Caco-2 (cell line): ENCODE measurements around the gene OTOP1. TPM values are rescaled to one million over a fixed set of nuclear protein-coding genes. Genes with fewer than 3 reads are reported as not detected.

Experiments
- BruUV-seq: library from RNA; stranded (reverse); fragments of 400-500 nt; replicated peaks from 2 replicates; lab custom pipeline; 2021; lab: Mats Ljungman, UMichigan
- CTCF ChIA-PET: fragments of 300-600 bp; sonication (Branson Sonifier 250); formaldehyde crosslinking; loops from one replicate; lab custom pipeline; 2022; ENCODE audit warnings: antibody characterized with exemption; lab: Charles Lee
- POLR2A ChIA-PET: fragments of 300-600 bp; sonication (Branson Sonifier 250); formaldehyde crosslinking; loops from one replicate; lab custom pipeline; 2022; ENCODE audit warnings: antibody characterized with exemption; lab: Charles Lee
- DNase-seq, 2 experiments: peaks; one replicate each; pipeline versions ENCODE4 v3.0.0 to v3.0.0-alpha.2; 2020 to 2022
- H3K27me3 ChIP-seq: replicated peaks from 2 replicates; pipeline ENCODE4 v1.6.0; 2011; ENCODE audit warnings: low read length; ENCODE audit not compliant: control insufficient read depth, insufficient read depth
- H3K36me3 ChIP-seq: 2 replicates; pipeline ENCODE4 v1.5.1; 2011; ENCODE audit warnings: low read length; ENCODE audit not compliant: control insufficient read depth, insufficient read depth
- H3K4me1 ChIP-seq: fragments of 250-450 bp; sonication (Bioruptor Pico); 2 replicates; pipeline ENCODE4 v1.5.1; 2020; ENCODE audit warnings: mild to moderate bottlenecking
- H3K4me3 ChIP-seq: 2 replicates; pipeline ENCODE4 v1.5.1; 2011; ENCODE audit warnings: low read depth, mild to moderate bottlenecking, control low read depth, low read length
- H3K9me3 ChIP-seq: fragments of 250-450 bp; sonication (Bioruptor Pico); 2 replicates; pipeline ENCODE4 v1.5.1; 2020; ENCODE audit warnings: mild to moderate bottlenecking, moderate library complexity
- H3K27ac Mint-ChIP-seq: one replicate; pipeline ENCODE4 v1.8.0; 2022; ENCODE audit warnings: mixed read lengths; ENCODE audit not compliant: unreplicated experiment
- H3K27me3 Mint-ChIP-seq: one replicate; pipeline ENCODE4 v1.8.0; 2022; ENCODE audit warnings: mixed read lengths; ENCODE audit not compliant: insufficient read depth, unreplicated experiment
- H3K36me3 Mint-ChIP-seq: one replicate; pipeline ENCODE4 v1.8.0; 2022; ENCODE audit warnings: mild to moderate bottlenecking, mixed read lengths; ENCODE audit not compliant: insufficient read depth, unreplicated experiment
- H3K4me1 Mint-ChIP-seq: one replicate; pipeline ENCODE4 v1.8.0; 2022; ENCODE audit warnings: low read depth, mixed read lengths; ENCODE audit not compliant: unreplicated experiment
- H3K4me3 Mint-ChIP-seq: one replicate; pipeline ENCODE4 v1.8.0; 2022; ENCODE audit warnings: mild to moderate bottlenecking, moderate library complexity, mixed read lengths; ENCODE audit not compliant: unreplicated experiment
- H3K9me3 Mint-ChIP-seq: one replicate; pipeline ENCODE4 v1.8.0; 2022; ENCODE audit warnings: mixed read lengths; ENCODE audit not compliant: unreplicated experiment
- CTCF ChIP-seq, 2 experiments: fragments of 200-600 bp in 1 of 2; IDR thresholded peaks; 1 replicate in 1 of 2; 2 replicates in 1 of 2; pipeline versions ENCODE4 v1.5.1 to v1.8.0; 2011 to 2022; ENCODE audit warnings: antibody characterized with exemption in 1 of 2, control low read depth in 1 of 2, inconsistent platforms in 1 of 2, low read depth in 1 of 2, low read length in 1 of 2, mild to moderate bottlenecking in 1 of 2, moderate library complexity in 1 of 2; ENCODE audit not compliant: insufficient read depth in 1 of 2, severe bottlenecking in 1 of 2, unreplicated experiment in 1 of 2
- intact Hi-C: fragments of 100-400 bp; cut with micrococcal nuclease; formaldehyde crosslinking; loops from one replicate; pipeline ENCODE4 v1.10.0; 2022; ENCODE audit not compliant: unreplicated experiment
- total RNA-seq: library from RNA; stranded (reverse); gene quantifications from 2 replicates; pipeline ENCODE4 v1.2.3, GENCODE V29; 2022

OTOP1 gene
- total RNA-seq, 1 experiment from 2014 or later, result not detected

GRCh38 chr4:4270529-4270928, 43.8 kb upstream of the OTOP1 start:
- no TSS peak for BruUV-seq
- no peaks in the 10 kb centered on the region for H3K27me3 ChIP-seq
- H3K36me3 Mint-ChIP-seq, result peaks cover 55% of the 10 kb centered on the region
- no peaks in the 10 kb centered on the region for H3K4me1 ChIP-seq
- no peak for TF ChIP-seq CTCF (IDR thresholded peaks at IDR 0.05; ENCODE audit: insufficient read depth in 1 of 2, low read depth in 1 of 2, low read length in 1 of 2, severe bottlenecking in 1 of 2, unreplicated experiment in 1 of 2)
- H3K36me3 ChIP-seq, result no peaks in the 10 kb centered on the region; the same call in 1 of the 2 replicates
- H3K27ac Mint-ChIP-seq, result no peak overlapping the region
- H3K9me3 Mint-ChIP-seq, result no peaks in the 10 kb centered on the region
- H3K9me3 ChIP-seq, result no peaks in the 10 kb centered on the region
- ChIA-PET POLR2A (interaction anchor here (0.6 kb wide), 1 partner anchor 27 kb away, joined by 5 read pairs; no protein-coding TSS in a partner anchor), CTCF (no interaction called here)
- DNase-seq, result no peak
- H3K4me3 ChIP-seq, result no peak overlapping the region
- intact Hi-C loops, result no loop called here
- H3K4me1 Mint-ChIP-seq, result no peaks in the 10 kb centered on the region
- H3K4me3 Mint-ChIP-seq, result no peak overlapping the region
- no peaks in the 10 kb centered on the region for H3K27me3 Mint-ChIP-seq

GRCh38 chr4:4269856-4270255, 43.1 kb upstream of the OTOP1 start:
- Mint-ChIP-seq H3K27me3 (no peaks in the 10 kb centered on the region), H3K9me3 (no peaks in the 10 kb centered on the region), H3K4me1 (no peaks in the 10 kb centered on the region), H3K27ac (no peak overlapping the region), H3K36me3 (peaks cover 53% of the 10 kb centered on the region), H3K4me3 (no peak overlapping the region)
- intact Hi-C loops, result no loop called here
- H3K9me3 ChIP-seq, result no peaks in the 10 kb centered on the region
- no peaks in the 10 kb centered on the region; the same call in 1 of the 2 replicates for H3K36me3 ChIP-seq
- no TSS peak for BruUV-seq
- no peak for TF ChIP-seq CTCF (IDR thresholded peaks at IDR 0.05; ENCODE audit: insufficient read depth in 1 of 2, low read depth in 1 of 2, low read length in 1 of 2, severe bottlenecking in 1 of 2, unreplicated experiment in 1 of 2)
- ChIA-PET CTCF (interaction anchor here (0.7 kb wide), 1 partner anchor 10 kb away, joined by 6 read pairs; no protein-coding TSS in a partner anchor), POLR2A (no interaction called here)
- no peaks in the 10 kb centered on the region for H3K4me1 ChIP-seq
- DNase-seq, result no peak
- no peak overlapping the region for H3K4me3 ChIP-seq
- no peaks in the 10 kb centered on the region for H3K27me3 ChIP-seq

DNA sequence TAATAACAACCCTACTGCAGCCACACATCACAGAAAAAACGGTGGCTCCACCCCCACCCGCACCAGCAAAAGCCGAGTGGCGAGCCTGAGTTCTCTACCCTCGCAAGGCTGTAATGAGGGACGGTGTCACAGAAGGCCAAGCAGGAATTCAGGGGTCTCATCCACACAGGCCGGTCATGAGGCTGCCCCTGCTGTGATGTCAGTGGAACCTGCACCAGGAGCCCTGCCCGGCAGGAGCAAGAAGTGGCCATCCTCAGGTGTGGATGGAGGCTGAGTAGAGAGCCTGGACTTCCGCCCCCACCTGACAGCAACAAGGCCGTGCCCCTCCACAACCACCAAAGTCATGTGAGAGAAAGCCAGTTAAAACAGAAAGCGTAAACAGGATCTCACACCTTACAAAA, 42.6 kb upstream of the OTOP1 start:
- no peaks in the 10 kb centered on the region for H3K27me3 ChIP-seq
- H3K4me3 ChIP-seq, result no peak overlapping the region
- no peaks in the 10 kb centered on the region for H3K4me1 ChIP-seq
- CTCF ChIA-PET, result interaction anchor here (0.7 kb wide), 1 partner anchor 9 kb away, joined by 6 read pairs; no protein-coding TSS in a partner anchor
- H3K36me3 ChIP-seq, result no peaks in the 10 kb centered on the region; the same call in 1 of the 2 replicates
- H3K9me3 ChIP-seq, result no peaks in the 10 kb centered on the region
- Mint-ChIP-seq H3K27me3 (no peaks in the 10 kb centered on the region), H3K27ac (no peak overlapping the region), H3K36me3 (peaks cover 48% of the 10 kb centered on the region), H3K9me3 (no peaks in the 10 kb centered on the region), H3K4me1 (no peaks in the 10 kb centered on the region), H3K4me3 (no peak overlapping the region)
- BruUV-seq, result no TSS peak
- POLR2A ChIA-PET, result no interaction called here
- no peak for DNase-seq
- no peak for TF ChIP-seq CTCF (IDR thresholded peaks at IDR 0.05; ENCODE audit: insufficient read depth in 1 of 2, low read depth in 1 of 2, low read length in 1 of 2, severe bottlenecking in 1 of 2, unreplicated experiment in 1 of 2)
- intact Hi-C loops, result no loop called here
